Measurements from ENCODE around the gene ALDH18A1. TPM values are rescaled to one million over a fixed set of nuclear protein-coding genes. Genes with fewer than 3 reads are reported as not detected.

ALDH18A1 gene
- total RNA-seq, 2 donors from 2014 or later, result 81.0 to 130 TPM

- Mint-ChIP-seq H3K27ac (no peak overlapping the region), H3K36me3 (ENCODE audit: low read depth) (peaks cover 71% of the 10 kb centered on the region), H3K9me3 (peaks cover 13% of the 10 kb centered on the region), H3K4me3 (no peak overlapping the region), H3K4me1 (no peaks in the 10 kb centered on the region), H3K27me3 (ENCODE audit: insufficient read depth) (no peaks in the 10 kb centered on the region)
- Histone ChIP-seq H3K27me3 (ENCODE audit: control insufficient read depth, insufficient read depth, low read length, poor library complexity, severe bottlenecking) (no peaks in the 10 kb centered on the region), H3K36me3 (ENCODE audit: control insufficient read depth, insufficient read depth, low read length) (peaks cover 73% of the 10 kb centered on the region), H3K4me3 (ENCODE audit: low read length) (no peak overlapping the region), H3K9me3 (ENCODE audit: control insufficient read depth, low read length) (no peaks in the 10 kb centered on the region), H3K27ac (ENCODE audit: low read depth, low read length) (no peak overlapping the region), H3K9ac (ENCODE audit: extremely low read depth, low read length, poor library complexity, severe bottlenecking) (no peak overlapping the region), H3K4me1 (ENCODE audit: control insufficient read depth, insufficient read depth, low read length) (no peaks in the 10 kb centered on the region)
- TF ChIP-seq CTCF (conservative IDR thresholded peaks at IDR 0.05), result no peak
- 93 to 94% methylated on average over 3 to 4 of the region's 4 CpGs for WGBS, 2 experiments (ENCODE audit: insufficient coverage in 1 of 2, insufficient read length in 1 of 2)
- DNase-seq, result no peak
Measured at GRCh38 chr10:95618101-95618500, 38.4 kb downstream of the ALDH18A1 start.

DNA sequence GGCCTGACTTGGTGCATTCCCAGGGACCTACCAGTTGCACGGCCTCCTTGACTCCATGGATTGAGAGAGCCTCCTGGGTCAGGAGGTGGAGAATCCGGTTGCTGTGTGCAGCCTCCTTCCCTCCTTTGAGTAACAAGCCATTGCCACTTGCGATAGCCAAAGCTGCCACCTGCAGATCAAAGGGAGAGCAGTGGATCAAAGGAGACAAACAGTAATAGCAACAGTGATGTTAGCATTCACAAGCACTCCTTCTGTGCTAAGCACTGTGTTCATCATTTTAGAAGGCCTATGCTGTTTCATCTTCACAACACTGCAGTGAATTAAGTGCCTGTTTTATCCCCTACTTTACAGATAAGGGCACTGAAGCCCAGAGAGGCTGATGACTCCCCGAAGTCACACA is 40.1 kb downstream of the ALDH18A1 start:
- DNase-seq, result no peak
- peaks cover 3% of the 10 kb centered on the region for H3K4me1 Mint-ChIP-seq
- Histone ChIP-seq H3K27ac (ENCODE audit: low read depth, low read length) (no peak overlapping the region), H3K9ac (ENCODE audit: extremely low read depth, low read length, poor library complexity, severe bottlenecking) (no peak overlapping the region), H3K36me3 (ENCODE audit: control insufficient read depth, insufficient read depth, low read length) (peaks cover 69% of the 10 kb centered on the region), H3K4me3 (ENCODE audit: low read length) (no peak overlapping the region), H3K9me3 (ENCODE audit: control insufficient read depth, low read length) (no peaks in the 10 kb centered on the region), H3K4me1 (ENCODE audit: control insufficient read depth, insufficient read depth, low read length) (no peaks in the 10 kb centered on the region), H3K27me3 (ENCODE audit: control insufficient read depth, insufficient read depth, low read length, poor library complexity, severe bottlenecking) (no peaks in the 10 kb centered on the region)
- no peak for TF ChIP-seq CTCF (conservative IDR thresholded peaks at IDR 0.05)
- peaks cover 85% of the 10 kb centered on the region for H3K36me3 Mint-ChIP-seq (ENCODE audit: low read depth)
- peaks cover 13% of the 10 kb centered on the region for H3K9me3 Mint-ChIP-seq
- H3K27ac Mint-ChIP-seq, result no peak overlapping the region
- H3K4me3 Mint-ChIP-seq, result no peak overlapping the region
- WGBS, 2 experiments (ENCODE audit: insufficient coverage in 1 of 2, insufficient read length in 1 of 2), result 93 to 95% methylated on average over 2 to 4 of the region's 4 CpGs
- no peaks in the 10 kb centered on the region for H3K27me3 Mint-ChIP-seq (ENCODE audit: insufficient read depth)

- Histone ChIP-seq H3K9me3 (ENCODE audit: control insufficient read depth, low read length) (no peaks in the 10 kb centered on the region), H3K27me3 (ENCODE audit: control insufficient read depth, insufficient read depth, low read length, poor library complexity, severe bottlenecking) (no peaks in the 10 kb centered on the region), H3K9ac (ENCODE audit: extremely low read depth, low read length, poor library complexity, severe bottlenecking) (no peak overlapping the region), H3K4me3 (ENCODE audit: low read length) (no peak overlapping the region), H3K36me3 (ENCODE audit: control insufficient read depth, insufficient read depth, low read length) (peaks cover 86% of the 10 kb centered on the region), H3K4me1 (ENCODE audit: control insufficient read depth, insufficient read depth, low read length) (no peaks in the 10 kb centered on the region), H3K27ac (ENCODE audit: low read depth, low read length) (no peak overlapping the region)
- Mint-ChIP-seq H3K27me3 (ENCODE audit: insufficient read depth) (no peaks in the 10 kb centered on the region), H3K36me3 (ENCODE audit: low read depth) (peaks cover 82% of the 10 kb centered on the region), H3K4me1 (peaks cover 3% of the 10 kb centered on the region), H3K4me3 (no peak overlapping the region), H3K9me3 (no peaks in the 10 kb centered on the region), H3K27ac (no peak overlapping the region)
- WGBS, 2 experiments (ENCODE audit: insufficient coverage in 1 of 2, insufficient read length in 1 of 2), result 88% methylated on average over 1 of the region's 2 CpGs; no CpG with 5 or more reads in 1 of the 2 experiments
- no peak for TF ChIP-seq CTCF (conservative IDR thresholded peaks at IDR 0.05)
- no peak for DNase-seq
Measured at GRCh38 chr10:95613330-95613729, 43.2 kb downstream of the ALDH18A1 start.
